ENCODE results near the gene MYL3.

DNA sequence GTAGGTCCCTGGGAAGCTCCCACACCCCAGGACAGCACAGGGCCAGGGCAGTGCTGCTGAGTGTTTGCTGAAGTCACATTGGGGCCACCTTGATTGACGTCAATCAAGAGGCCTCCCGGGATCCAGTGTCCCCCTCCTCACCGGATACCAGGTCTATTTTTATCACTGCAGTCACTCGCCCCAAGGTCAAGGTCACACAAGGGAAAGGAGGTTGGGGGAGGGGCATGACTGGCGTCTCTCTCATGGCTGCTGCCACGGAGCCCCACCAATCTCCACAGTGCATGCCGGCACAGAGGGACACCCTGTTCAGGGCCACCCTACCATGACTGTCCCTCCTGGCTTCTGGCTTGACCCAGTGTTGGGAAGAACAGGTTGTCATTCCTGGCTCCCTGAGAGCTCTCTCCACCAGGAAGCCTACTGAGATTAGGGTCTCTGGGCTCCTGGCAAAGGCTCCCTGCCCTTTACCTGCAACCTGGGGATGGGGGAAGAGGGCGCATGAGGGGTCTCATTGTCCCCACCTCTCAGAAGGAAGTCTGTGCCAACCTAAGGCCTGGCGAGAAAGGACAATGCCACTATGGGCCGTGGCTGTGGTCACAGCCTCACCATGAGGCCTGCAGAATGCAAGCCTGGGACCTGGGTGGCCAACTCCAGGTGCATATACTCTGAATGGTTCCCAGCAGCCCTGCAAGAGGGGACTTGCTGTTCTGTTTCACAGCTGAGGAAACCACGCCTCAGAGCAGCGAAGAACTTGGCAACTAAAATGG is 1.5 kb downstream of the MYL3 start:
- TF ChIP-seq, protein P1, sequence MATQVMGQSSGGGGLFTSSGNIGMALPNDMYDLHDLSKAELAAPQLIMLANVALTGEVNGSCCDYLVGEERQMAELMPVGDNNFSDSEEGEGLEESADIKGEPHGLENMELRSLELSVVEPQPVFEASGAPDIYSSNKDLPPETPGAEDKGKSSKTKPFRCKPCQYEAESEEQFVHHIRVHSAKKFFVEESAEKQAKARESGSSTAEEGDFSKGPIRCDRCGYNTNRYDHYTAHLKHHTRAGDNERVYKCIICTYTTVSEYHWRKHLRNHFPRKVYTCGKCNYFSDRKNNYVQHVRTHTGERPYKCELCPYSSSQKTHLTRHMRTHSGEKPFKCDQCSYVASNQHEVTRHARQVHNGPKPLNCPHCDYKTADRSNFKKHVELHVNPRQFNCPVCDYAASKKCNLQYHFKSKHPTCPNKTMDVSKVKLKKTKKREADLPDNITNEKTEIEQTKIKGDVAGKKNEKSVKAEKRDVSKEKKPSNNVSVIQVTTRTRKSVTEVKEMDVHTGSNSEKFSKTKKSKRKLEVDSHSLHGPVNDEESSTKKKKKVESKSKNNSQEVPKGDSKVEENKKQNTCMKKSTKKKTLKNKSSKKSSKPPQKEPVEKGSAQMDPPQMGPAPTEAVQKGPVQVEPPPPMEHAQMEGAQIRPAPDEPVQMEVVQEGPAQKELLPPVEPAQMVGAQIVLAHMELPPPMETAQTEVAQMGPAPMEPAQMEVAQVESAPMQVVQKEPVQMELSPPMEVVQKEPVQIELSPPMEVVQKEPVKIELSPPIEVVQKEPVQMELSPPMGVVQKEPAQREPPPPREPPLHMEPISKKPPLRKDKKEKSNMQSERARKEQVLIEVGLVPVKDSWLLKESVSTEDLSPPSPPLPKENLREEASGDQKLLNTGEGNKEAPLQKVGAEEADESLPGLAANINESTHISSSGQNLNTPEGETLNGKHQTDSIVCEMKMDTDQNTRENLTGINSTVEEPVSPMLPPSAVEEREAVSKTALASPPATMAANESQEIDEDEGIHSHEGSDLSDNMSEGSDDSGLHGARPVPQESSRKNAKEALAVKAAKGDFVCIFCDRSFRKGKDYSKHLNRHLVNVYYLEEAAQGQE (IDR thresholded peaks at IDR 0.05; ENCODE audit: low read depth), result no peak
- TF ChIP-seq, protein P2, sequence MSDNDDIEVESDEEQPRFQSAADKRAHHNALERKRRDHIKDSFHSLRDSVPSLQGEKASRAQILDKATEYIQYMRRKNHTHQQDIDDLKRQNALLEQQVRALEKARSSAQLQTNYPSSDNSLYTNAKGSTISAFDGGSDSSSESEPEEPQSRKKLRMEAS (IDR thresholded peaks at IDR 0.05), result no peak
- TF ChIP-seq EP300 (IDR thresholded peaks at IDR 0.05; ENCODE audit: borderline replicate concordance), result no peak
